Cerebellar nuclear complex (tissue), 1 donor: ENCODE results near the gene TIMM29.

Experiments used
- DNase-seq, 2 experiments: peaks; one replicate each; lab custom pipeline; 2025; lab: John Stamatoyannopoulos, UW

TIMM29 gene

GRCh38 chr19:10928563-10929401, at the start of gene TIMM29, which contains the start of gene YIPF2:
TIMM29 (plus strand) TSS chr19:10928811; CDS start chr19:10928823, 12 bp downstream.
YIPF2 (minus strand) TSS chr19:10928639; CDS start chr19:10928410, 229 bp downstream.
- DNase-seq = peak; percentile 86 to 91

GRCh38 chr19:10881403-10882107, 47.1 kb upstream of the TIMM29 start:
- DNase-seq = no peak

GRCh38 chr19:10882108-10882457, 46.5 kb upstream of the TIMM29 start:
- no peak for DNase-seq

GRCh38 chr19:10884274-10884673, 44.3 kb upstream of the TIMM29 start:
- no peak for DNase-seq

GRCh38 chr19:10885201-10886169, 43.1 kb upstream of the TIMM29 start:
- DNase-seq = no peak

GRCh38 chr19:10887616-10888367, 40.8 kb upstream of the TIMM29 start:
- no peak for DNase-seq

GRCh38 chr19:10888421-10888866, 40.2 kb upstream of the TIMM29 start:
- no peak for DNase-seq

GRCh38 chr19:10889880-10890279, 38.7 kb upstream of the TIMM29 start:
- no peak for DNase-seq

- DNase-seq = no peak
These were observed 37.1 kb upstream of the TIMM29 start for GRCh38 chr19:10891405-10892086.

GRCh38 chr19:10892256-10892655, 36.4 kb upstream of the TIMM29 start:
- DNase-seq = no peak

GRCh38 chr19:10894911-10895213, 33.7 kb upstream of the TIMM29 start:
- DNase-seq = no peak

GRCh38 chr19:10895363-10895762, 33.2 kb upstream of the TIMM29 start:
- DNase-seq = no peak

GRCh38 chr19:10895920-10896319, 32.7 kb upstream of the TIMM29 start:
- DNase-seq = no peak

GRCh38 chr19:10896851-10897526, 31.6 kb upstream of the TIMM29 start:
- no peak for DNase-seq

- no peak for DNase-seq
These were observed 30.0 kb upstream of the TIMM29 start for GRCh38 chr19:10898633-10899032.

GRCh38 chr19:10899151-10899653, 29.4 kb upstream of the TIMM29 start:
- DNase-seq = peak in 1 of 2 experiments; percentile 53

- no peak for DNase-seq
These were observed 20.7 kb upstream of the TIMM29 start for GRCh38 chr19:10907925-10908324.

GRCh38 chr19:10908380-10908960, 20.1 kb upstream of the TIMM29 start:
- no peak for DNase-seq

- DNase-seq = no peak
These were observed 16.8 kb upstream of the TIMM29 start for GRCh38 chr19:10911579-10912363.
